ENCODE data around the gene INKA1. TPM values are rescaled to one million over a fixed set of nuclear protein-coding genes. Genes with fewer than 3 reads are reported as not detected.

The INKA1 gene
- total and polyA plus RNA-seq, 9 of the 15 experiments (the other 6 are each of a cell fraction or from before 2014, with no cell fraction given) = 0.55 to 13.9 (median 6.7) TPM

GRCh38 chr3:49805897-49806701 is 3.0 kb downstream of the INKA1 start (continued):
- TF ChIP-seq MBD1 (CRISPR knock-in tag; IDR thresholded peaks at IDR 0.05) (no peak), ZNF253 (CRISPR knock-in tag; conservative IDR thresholded peaks at IDR 0.05) (no peak), SNRNP70 (optimal IDR thresholded peaks at IDR 0.05; ENCODE audit: low read depth, low read length) (no peak), HNRNPK (IDR thresholded peaks at IDR 0.05; ENCODE audit: low read depth, low read length, poor library complexity, severe bottlenecking) (no peak), KLF16 (IDR thresholded peaks at IDR 0.05) (no peak), HNRNPL (IDR thresholded peaks at IDR 0.05; ENCODE audit: low read depth, low read length) (no peak), ZNF134 (CRISPR knock-in tag; conservative IDR thresholded peaks at IDR 0.05) (no peak), ZNF707 (CRISPR knock-in tag; conservative IDR thresholded peaks at IDR 0.05) (no peak), PHB2 (IDR thresholded peaks at IDR 0.05; ENCODE audit: low read depth) (peak; percentile 18; the same call in 1 of the 2 replicates), NFXL1 (CRISPR knock-in tag; IDR thresholded peaks at IDR 0.05) (no peak), YY1 (IDR thresholded peaks at IDR 0.05; ENCODE audit: borderline replicate concordance in 1 of 3, control insufficient read depth in 1 of 3, extremely low read depth in 1 of 3, insufficient read depth in 3 of 3, insufficient read length in 1 of 3, insufficient replicate concordance in 2 of 3, low read depth in 1 of 3, low read length in 2 of 3) (peak in 1 of 3 experiments; percentile 16), DMBX1 (CRISPR knock-in tag; IDR thresholded peaks at IDR 0.05; ENCODE audit: borderline replicate concordance) (no peak), GATAD2B (IDR thresholded peaks at IDR 0.05; ENCODE audit: borderline replicate concordance) (0 out of 2 replicates have a peak, but pooled peaks have one; percentile 52), ZFP36 (IDR thresholded peaks at IDR 0.05; ENCODE audit: low read depth, low read length, partially characterized antibody) (no peak), MCM2 (IDR thresholded peaks at IDR 0.05; ENCODE audit: low read depth) (no peak), PRMT5 (CRISPR knock-in tag; IDR thresholded peaks at IDR 0.05) (no peak), MTA1 (IDR thresholded peaks at IDR 0.05; ENCODE audit: borderline replicate concordance) (no peak), HDAC1 (IDR thresholded peaks at IDR 0.05) (no peak), GTF3C2 (IDR thresholded peaks at IDR 0.05; ENCODE audit: borderline replicate concordance, extremely low read depth, insufficient read length) (no peak), U2AF1 (optimal IDR thresholded peaks at IDR 0.05; ENCODE audit: low read depth, low read length) (no peak), ARID1B (IDR thresholded peaks at IDR 0.05) (peak; percentile 84), CBFA2T3 (IDR thresholded peaks at IDR 0.05) (peak; percentile 87), TFE3 (CRISPR knock-in tag; IDR thresholded peaks at IDR 0.05) (no peak)

Measured in K562 (cell line).